ENCODE results near the gene METTL23.
"Not testable (repeated sequence)": the region's sequence is repeated elsewhere in the genome, so short reads cannot be mapped to it uniquely, and the experiment has no call there.

METTL23 gene

GRCh38 chr17:76737676-76738467 lies 11.2 kb downstream of the METTL23 start, which contains the start of gene MFSD11:
TSS of gene MFSD11 (plus strand) at chr17:76738119. CDS start at chr17:76738353, 234 bp downstream.
- TF ChIP-seq EZH2 (IDR thresholded peaks at IDR 0.05; ENCODE audit: borderline replicate concordance, low read length) = no peak
- TF ChIP-seq CTCF (IDR thresholded peaks at IDR 0.05; ENCODE audit: low read length) = no peak
- peak within 1 kb of the TSS; percentile 95 for H3K4me2 ChIP-seq (ENCODE audit: low read length)
- peak within 1 kb of the TSS; percentile 96 for H3K27ac ChIP-seq (ENCODE audit: low read depth, low read length, poor library complexity, severe bottlenecking)
- H3K9me2 ChIP-seq (ENCODE audit: low read depth, low read length) = no peaks in the 10 kb centered on the region
- no peaks in the 10 kb centered on the region for H3K27me3 ChIP-seq (ENCODE audit: insufficient read depth, low read length)
- H2AFZ ChIP-seq (ENCODE audit: low read length) = no peak within 1 kb of the TSS
- no peaks in the 10 kb centered on the region for H3K9me3 ChIP-seq (ENCODE audit: low read length)
- H4K20me1 ChIP-seq (ENCODE audit: insufficient read depth, low read length) = no peaks in the 10 kb centered on the region
- peak within 1 kb of the TSS; percentile 96 for H3K4me3 ChIP-seq (ENCODE audit: low read depth, low read length, poor library complexity, severe bottlenecking)
- H3K4me1 ChIP-seq (ENCODE audit: insufficient read depth, low read length, severe bottlenecking) = peaks cover 55% of the 10 kb centered on the region
- H3K79me2 ChIP-seq (ENCODE audit: insufficient read depth, low read length) = peaks cover 43% of the 10 kb centered on the region
- H3K9ac ChIP-seq (ENCODE audit: low read length) = peak within 1 kb of the TSS; percentile 100
- H3F3A ChIP-seq (ENCODE audit: insufficient read depth, low read length) = peaks cover 19% of the 10 kb centered on the region
- H3K36me3 ChIP-seq (ENCODE audit: insufficient read depth, low read length) = peaks cover 57% of the 10 kb centered on the region

DNA sequence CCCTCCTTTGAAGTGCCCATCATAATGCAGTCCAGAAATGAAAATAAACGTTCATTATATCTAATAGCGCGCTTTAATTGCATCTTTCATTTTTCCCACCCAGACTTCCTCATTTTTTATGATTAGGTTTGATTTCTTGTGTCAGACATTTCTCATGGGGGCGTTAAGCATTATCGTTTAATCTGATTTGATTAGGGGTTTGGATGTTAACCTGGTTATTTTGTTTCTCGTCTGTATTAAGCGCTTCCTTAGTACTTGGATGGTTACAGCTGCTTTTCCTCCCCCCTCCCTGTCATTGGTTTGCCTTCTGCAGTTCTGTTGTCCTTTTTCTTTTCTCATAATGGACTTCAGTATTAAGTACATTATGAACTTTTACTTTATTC lies 11.8 kb downstream of the METTL23 start:
- Histone ChIP-seq H3K27me3 (ENCODE audit: insufficient read depth, low read length) (no peaks in the 10 kb centered on the region), H3K4me1 (ENCODE audit: insufficient read depth, low read length, severe bottlenecking) (peaks cover 49% of the 10 kb centered on the region), H2AFZ (ENCODE audit: low read length) (no peak overlapping the region), H3K79me2 (ENCODE audit: insufficient read depth, low read length) (peaks cover 42% of the 10 kb centered on the region), H3K4me3 (ENCODE audit: low read depth, low read length, poor library complexity, severe bottlenecking) (peak overlapping the region; percentile 96), H3F3A (ENCODE audit: insufficient read depth, low read length) (peaks cover 13% of the 10 kb centered on the region), H3K9me2 (ENCODE audit: low read depth, low read length) (no peaks in the 10 kb centered on the region), H3K36me3 (ENCODE audit: insufficient read depth, low read length) (peaks cover 52% of the 10 kb centered on the region), H3K27ac (ENCODE audit: low read depth, low read length, poor library complexity, severe bottlenecking) (peak overlapping the region; percentile 90), H3K4me2 (ENCODE audit: low read length) (peak overlapping the region; percentile 95), H3K9ac (ENCODE audit: low read length) (peak overlapping the region; percentile 90), H4K20me1 (ENCODE audit: insufficient read depth, low read length) (no peaks in the 10 kb centered on the region), H3K9me3 (ENCODE audit: low read length) (no peaks in the 10 kb centered on the region)
- no peak for TF ChIP-seq EZH2 (IDR thresholded peaks at IDR 0.05; ENCODE audit: borderline replicate concordance, low read length)
- TF ChIP-seq CTCF (IDR thresholded peaks at IDR 0.05; ENCODE audit: low read length) = no peak

GRCh38 chr17:76739568-76740115 lies 13.0 kb downstream of the METTL23 start:
- H4K20me1 ChIP-seq (ENCODE audit: insufficient read depth, low read length); H3K27me3 ChIP-seq (ENCODE audit: insufficient read depth, low read length); H2AFZ ChIP-seq (ENCODE audit: low read length); H3F3A ChIP-seq (ENCODE audit: insufficient read depth, low read length); H3K9me3 ChIP-seq (ENCODE audit: low read length); H3K9me2 ChIP-seq (ENCODE audit: low read depth, low read length); H3K27ac ChIP-seq (ENCODE audit: low read depth, low read length, poor library complexity, severe bottlenecking): not testable (repeated sequence)
- Histone ChIP-seq H3K36me3 (ENCODE audit: insufficient read depth, low read length) (peaks cover 49% of the 10 kb centered on the region), H3K9ac (ENCODE audit: low read length) (peak overlapping the region; percentile 90), H3K4me1 (ENCODE audit: insufficient read depth, low read length, severe bottlenecking) (peaks cover 37% of the 10 kb centered on the region), H3K4me2 (ENCODE audit: low read length) (peak overlapping the region; percentile 95), H3K79me2 (ENCODE audit: insufficient read depth, low read length) (peaks cover 30% of the 10 kb centered on the region), H3K4me3 (ENCODE audit: low read depth, low read length, poor library complexity, severe bottlenecking) (peak overlapping the region; percentile 96)
